Keratinocyte (primary cell): ENCODE measurements around the gene SCPEP1. TPM values are rescaled to one million over a fixed set of nuclear protein-coding genes. Genes with fewer than 3 reads are reported as not detected.
"Not testable (repeated sequence)": the region's sequence is repeated elsewhere in the genome, so short reads cannot be mapped to it uniquely, and the experiment has no call there.

Experiments
- DNase-seq: peaks from one replicate; pipeline ENCODE4 v3.0.0-alpha.2; 2011; ENCODE audit warnings: low read depth, missing footprints, low spot score
- FAIRE-seq: peaks from 2 replicates; lab custom pipeline; 2011; peaks lifted over from hg19 to GRCh38; lab: Jason Lieb, UNC
- H2AFZ ChIP-seq: 2 replicates; pipeline ENCODE4 v1.6.0; 2012; ENCODE audit warnings: low read length, control low read depth, inconsistent platforms; ENCODE audit not compliant: control insufficient read depth
- H3K27ac ChIP-seq: 2 replicates; pipeline ENCODE4 v1.5.1; 2011; ENCODE audit warnings: low read length; ENCODE audit not compliant: control insufficient read depth, insufficient read depth
- H3K27me3 ChIP-seq: 3 replicates; pipeline ENCODE4 v1.6.0; 2011; ENCODE audit warnings: low read length; ENCODE audit not compliant: control insufficient read depth, insufficient read depth; ENCODE audit errors: extremely low read depth
- H3K36me3 ChIP-seq, 2 experiments: 2 replicates in 1 of 2; 3 replicates in 1 of 2; pipeline ENCODE4 v1.5.1; 2011; ENCODE audit warnings: low read length in 2 of 2, mild to moderate bottlenecking in 1 of 2; ENCODE audit not compliant: control insufficient read depth in 2 of 2, insufficient read depth in 2 of 2; ENCODE audit errors: extremely low read depth in 1 of 2
- H3K4me1 ChIP-seq: 3 replicates; pipeline ENCODE4 v1.5.1; 2011; ENCODE audit warnings: low read length; ENCODE audit not compliant: control insufficient read depth, insufficient read depth; ENCODE audit errors: extremely low read depth
- H3K4me2 ChIP-seq: 3 replicates; pipeline ENCODE4 v1.6.0; 2011; ENCODE audit warnings: low read depth, low read length; ENCODE audit not compliant: control insufficient read depth, insufficient read depth; ENCODE audit errors: extremely low read depth
- H3K4me3 ChIP-seq, 3 experiments: fragments of 200-600 bp in 1 of 3; sonication (generic) in 1 of 3; 2 replicates in 2 of 3; 3 replicates in 1 of 3; pipeline ENCODE4 v1.5.1; 2011 to 2016; ENCODE audit warnings: low read length in 3 of 3, mild to moderate bottlenecking in 3 of 3, control low read depth in 2 of 3, inconsistent platforms in 1 of 3, low read depth in 1 of 3, mixed read lengths in 1 of 3, mixed run types in 1 of 3, moderate library complexity in 1 of 3; ENCODE audit not compliant: control insufficient read depth in 2 of 3, insufficient read depth in 2 of 3; ENCODE audit errors: extremely low read depth in 1 of 3
- H3K79me2 ChIP-seq: 2 replicates; pipeline ENCODE4 v1.6.0; 2012; ENCODE audit warnings: low read length; ENCODE audit not compliant: control insufficient read depth, insufficient read depth
- H3K9ac ChIP-seq: 3 replicates; pipeline ENCODE4 v1.6.0; 2011; ENCODE audit warnings: low read length; ENCODE audit not compliant: control insufficient read depth, insufficient read depth; ENCODE audit errors: extremely low read depth
- H3K9me1 ChIP-seq: 3 replicates; pipeline ENCODE4 v1.6.0; 2011; ENCODE audit warnings: low read length; ENCODE audit not compliant: control insufficient read depth, insufficient read depth; ENCODE audit errors: extremely low read depth
- H3K9me3 ChIP-seq: 2 replicates; pipeline ENCODE4 v1.5.1; 2012; ENCODE audit warnings: low read depth, low read length; ENCODE audit not compliant: control insufficient read depth
- H4K20me1 ChIP-seq: 3 replicates; pipeline ENCODE4 v1.6.0; 2011; ENCODE audit warnings: low read length; ENCODE audit not compliant: control insufficient read depth, insufficient read depth; ENCODE audit errors: extremely low read depth
- CTCF ChIP-seq, 3 experiments: IDR thresholded peaks in 1 of 3; conservative IDR thresholded peaks in 1 of 3; optimal IDR thresholded peaks in 1 of 3; 2 replicates in 2 of 3; 3 replicates in 1 of 3; pipeline versions ENCODE3 to v1.5.1; 2011; ENCODE audit warnings: low read length in 3 of 3, mild to moderate bottlenecking in 3 of 3, moderate library complexity in 2 of 3, control low read depth in 1 of 3, inconsistent platforms in 1 of 3; ENCODE audit not compliant: insufficient read depth in 2 of 3; ENCODE audit errors: extremely low read depth in 1 of 3
- EZH2 ChIP-seq: IDR thresholded peaks from one replicate; pipeline ENCODE4 v1.6.1; 2012; ENCODE audit warnings: inconsistent platforms, mild to moderate bottlenecking, low read length, moderate library complexity
- dilution Hi-C: fragments of 300-500 bp; cut with MboI; formaldehyde crosslinking; loops from one replicate; pipeline ENCODE4 v1.7.0; 2020; ENCODE audit warnings: low sequenced_read_pairs; ENCODE audit not compliant: extremely low pct_ligation_motif_present
- polyA plus RNA-seq, 5 experiments: library from polyadenylated mRNA; depleted of rRNA in 3 of 5; stranded (reverse) in 3 of 5; stranded (forward) in 1 of 5; unstranded in 1 of 5; fragments of >200 nt; gene quantifications; 1 replicate in 1 of 5; 2 replicates in 3 of 5; 3 replicates in 1 of 5; pipeline versions ENCODE4 v1.2.1 to v1.2.3, GENCODE V29; 2011 to 2012; ENCODE audit warnings: missing spikeins in 2 of 5, low read depth in 1 of 5, low replicate concordance in 1 of 5

Gene SCPEP1
- polyA plus RNA-seq, 1 donor (not counting 4 experiments of a cell fraction or from before 2014, with no cell fraction given), result 34.4 TPM

- H3K36me3 ChIP-seq, result peaks cover 0 to 3% of the 10 kb centered on the region in 2 experiments
- no peaks in the 10 kb centered on the region for H3K27me3 ChIP-seq
- H3K9me1 ChIP-seq, result no peaks in the 10 kb centered on the region
- TF ChIP-seq CTCF (optimal IDR thresholded peaks at IDR 0.05 in 1 of 3, IDR thresholded peaks at IDR 0.05 in 1 of 3, conservative IDR thresholded peaks at IDR 0.05 in 1 of 3; ENCODE audit: extremely low read depth in 1 of 3, insufficient read depth in 2 of 3, low read length in 3 of 3) (no peak), EZH2 (no peak)
- H3K79me2 ChIP-seq, result peaks cover 44% of the 10 kb centered on the region
- no peak for DNase-seq
- dilution Hi-C loops, result no loop called here
- H2AFZ ChIP-seq, result no peak overlapping the region
- no peak overlapping the region for H3K9ac ChIP-seq
- no peak overlapping the region for H3K4me2 ChIP-seq
- peaks cover 14% of the 10 kb centered on the region for H3K4me1 ChIP-seq
- no peaks in the 10 kb centered on the region for H4K20me1 ChIP-seq
- no peaks in the 10 kb centered on the region for H3K9me3 ChIP-seq
- no peak overlapping the region for H3K4me3 ChIP-seq
- H3K27ac ChIP-seq, result no peak overlapping the region
- no peak for FAIRE-seq
Observed at GRCh38 chr17:56956992-56957391, 20.9 kb upstream of the SCPEP1 start.

- DNase-seq (no peak), FAIRE-seq (no peak)
- H3K4me2 ChIP-seq, result peak within 1 kb of the TSS; percentile 75
- dilution Hi-C loops, result no loop called here
- H3K4me1 ChIP-seq, result peaks cover 11% of the 10 kb centered on the region
- TF ChIP-seq EZH2, result no peak
- peak; percentile 95 to 99 (median 98) for TF ChIP-seq CTCF (optimal IDR thresholded peaks at IDR 0.05 in 1 of 3, IDR thresholded peaks at IDR 0.05 in 1 of 3, conservative IDR thresholded peaks at IDR 0.05 in 1 of 3; ENCODE audit: extremely low read depth in 1 of 3, insufficient read depth in 2 of 3, low read length in 3 of 3)
- H3K27ac ChIP-seq, result peak within 1 kb of the TSS; percentile 95
- H3K9ac ChIP-seq, result peak within 1 kb of the TSS; percentile 96
- no peaks in the 10 kb centered on the region for H3K27me3 ChIP-seq
- H4K20me1 ChIP-seq, result no peaks in the 10 kb centered on the region
- peaks cover 31% of the 10 kb centered on the region for H3K79me2 ChIP-seq
- peak within 1 kb of the TSS; percentile 55 to 96 (median 82) for H3K4me3 ChIP-seq
- H3K9me1 ChIP-seq, result no peaks in the 10 kb centered on the region
- H3K9me3 ChIP-seq, result no peaks in the 10 kb centered on the region
- peak within 1 kb of the TSS; percentile 97 for H2AFZ ChIP-seq
- H3K36me3 ChIP-seq, result no peaks in the 10 kb centered on the region
Observed at GRCh38 chr17:56960596-56961538, 17.1 kb upstream of the SCPEP1 start, which contains the start of gene COIL. COIL (minus strand) TSS chr17:56961050; CDS start chr17:56961019, 31 bp downstream.

- H3K4me3 ChIP-seq, H3K9me3 ChIP-seq, H3K79me2 ChIP-seq, H3K9ac ChIP-seq, FAIRE-seq, H3K27me3 ChIP-seq, H2AFZ ChIP-seq, DNase-seq, H3K4me2 ChIP-seq, H3K36me3 ChIP-seq, H3K27ac ChIP-seq, H3K4me1 ChIP-seq, H4K20me1 ChIP-seq, dilution Hi-C loops, H3K9me1 ChIP-seq: not testable (repeated sequence)
Observed at GRCh38 chr17:56965241-56965640, 12.7 kb upstream of the SCPEP1 start.
